K562 (cell line): ENCODE results near the gene NF1. TPM values are rescaled to one million over a fixed set of nuclear protein-coding genes. Genes with fewer than 3 reads are reported as not detected.

ENCODE experiments used
- ATAC-seq: fragments of 200-7000 bp; cut with Tn5 transposase; 3 replicates; pipeline ENCODE4 v1.9.1; 2020; ENCODE audit warnings: moderate library complexity
- BruUV-seq: library from RNA; stranded (reverse); fragments of 400-500 nt; replicated peaks from 2 replicates; lab custom pipeline; 2021; lab: Mats Ljungman, UMichigan
- CTCF ChIA-PET: fragments of 300-600 bp; formaldehyde crosslinking; extraction: SDS; loops from one replicate; lab custom pipeline; 2021; ENCODE audit warnings: low intra/inter-chr PET ratio; lab: Yijun Ruan, JAX
- POLR2A ChIA-PET: fragments of 300-600, 350-650 bp; sonication (Branson Sonifier 250); formaldehyde crosslinking; extraction: SDS; loops from one replicate; lab custom pipeline; 2021; ENCODE audit warnings: antibody characterized with exemption, inconsistent platforms; lab: Yijun Ruan, JAX
- DNase-seq, 4 experiments: peaks; one replicate each; pipeline versions ENCODE4 v3.0.0 to v3.0.0-alpha.2; 2011 to 2018; ENCODE audit warnings: low spot score in 3 of 4, mixed read lengths in 3 of 4; ENCODE audit errors: extremely low read depth in 1 of 4
- FAIRE-seq: peaks from 2 replicates; lab custom pipeline; 2011; peaks lifted over from hg19 to GRCh38; lab: Jason Lieb, UNC
- H2AFZ ChIP-seq: 2 replicates; pipeline ENCODE4 v1.6.0; 2011; ENCODE audit warnings: low read depth, low read length, control low read depth, inconsistent platforms
- H3K27ac ChIP-seq: fragments of 200-600 bp; 3 replicates; pipeline ENCODE4 v1.8.0; 2011; ENCODE audit warnings: low read depth, mild to moderate bottlenecking, control low read depth, inconsistent platforms, low read length, moderate library complexity, mixed read lengths; ENCODE audit errors: extremely low read depth
- H3K27me3 ChIP-seq, 2 experiments: fragments of 300-600 bp in 1 of 2; 2 replicates in 1 of 2; 3 replicates in 1 of 2; pipeline versions ENCODE4 v1.6.0 to v1.8.0; 2011; ENCODE audit warnings: inconsistent platforms in 2 of 2, low read length in 2 of 2, mild to moderate bottlenecking in 1 of 2, mixed read lengths in 1 of 2, moderate library complexity in 1 of 2; ENCODE audit not compliant: control insufficient read depth in 2 of 2, insufficient read depth in 2 of 2
- H3K36me3 ChIP-seq: fragments of 300-600 bp; 3 replicates; pipeline ENCODE4 v1.8.0; 2011; ENCODE audit warnings: mild to moderate bottlenecking, low read length, inconsistent platforms; ENCODE audit not compliant: control insufficient read depth, insufficient read depth
- H3K4me1 ChIP-seq, 2 experiments: fragments of 200-600 bp in 1 of 2; replicated peaks in 1 of 2; 2 replicates in 1 of 2; 3 replicates in 1 of 2; pipeline versions ENCODE4 v1.5.1 to v1.8.0; 2011; ENCODE audit warnings: inconsistent platforms in 2 of 2, low read length in 2 of 2, mild to moderate bottlenecking in 1 of 2, mixed read lengths in 1 of 2, moderate library complexity in 1 of 2; ENCODE audit not compliant: control insufficient read depth in 2 of 2, insufficient read depth in 2 of 2
- H3K4me2 ChIP-seq: 2 replicates; pipeline ENCODE4 v1.6.1; 2011; ENCODE audit warnings: low read length, control low read depth, inconsistent platforms, mixed read lengths; ENCODE audit not compliant: insufficient read depth
- H3K4me3 ChIP-seq: fragments of 200-600 bp; sonication (generic), shearing (Covaris generic); 2 replicates; pipeline ENCODE4 v1.5.1; 2016; ENCODE audit warnings: control low read depth, inconsistent platforms
- H3K79me2 ChIP-seq: fragments of 200-600 bp; 3 replicates; pipeline ENCODE4 v1.8.0; 2011; ENCODE audit warnings: low read length, inconsistent platforms; ENCODE audit not compliant: control insufficient read depth, insufficient read depth
- H3K9ac ChIP-seq, 2 experiments: 2 replicates each; pipeline versions ENCODE4 v1.6.0 to v1.6.1; 2011; ENCODE audit warnings: low read depth in 2 of 2, low read length in 2 of 2, control low read depth in 1 of 2, inconsistent platforms in 1 of 2, mild to moderate bottlenecking in 1 of 2, mixed read lengths in 1 of 2; ENCODE audit not compliant: insufficient read depth in 1 of 2
- H3K9me1 ChIP-seq: one replicate; pipeline ENCODE4 v1.6.0; 2011; ENCODE audit warnings: inconsistent platforms, mild to moderate bottlenecking, low read length, moderate library complexity; ENCODE audit not compliant: control insufficient read depth, insufficient read depth
- H3K9me3 ChIP-seq: replicated peaks from 2 replicates; pipeline ENCODE4 v1.5.1; 2011; ENCODE audit warnings: low read depth, low read length, inconsistent platforms; ENCODE audit not compliant: control insufficient read depth, insufficient read depth
- H4K20me1 ChIP-seq: replicated peaks from 2 replicates; pipeline ENCODE4 v1.6.1; 2011; ENCODE audit warnings: low read length, inconsistent platforms, mixed read lengths; ENCODE audit not compliant: control insufficient read depth, insufficient read depth
- C11orf30 ChIP-seq: fragments of 450-650 bp; IDR thresholded peaks from 2 replicates; pipeline ENCODE4 v1.6.1; 2016; ENCODE audit warnings: low read depth, mild to moderate bottlenecking
- E2F6 ChIP-seq, 2 experiments: IDR thresholded peaks; 2 replicates each; pipeline ENCODE4 v1.6.1; 2011; ENCODE audit warnings: borderline replicate concordance in 1 of 2, control low read depth in 1 of 2, low read depth in 1 of 2, low read length in 1 of 2, mild to moderate bottlenecking in 1 of 2, mixed read lengths in 1 of 2, moderate library complexity in 1 of 2; ENCODE audit not compliant: insufficient read depth in 1 of 2, insufficient read length in 1 of 2, poor library complexity in 1 of 2, severe bottlenecking in 1 of 2; ENCODE audit errors: extremely low read depth in 1 of 2
- HDAC2 ChIP-seq: fragments of 450-650 bp; IDR thresholded peaks from 2 replicates; pipeline ENCODE4 v1.6.1; 2016; ENCODE audit warnings: mild to moderate bottlenecking
- MEF2D ChIP-seq: conservative IDR thresholded peaks from 2 replicates; pipeline ENCODE4 v1.6.1; 2016; ENCODE audit warnings: low read depth, missing genetic modification characterization, missing compliant biosample characterization
- NFXL1 ChIP-seq: fragments of 450-650 bp; formaldehyde crosslinking; IDR thresholded peaks from 2 replicates; pipeline ENCODE4 v1.4.0; 2021; ENCODE audit warnings: mild to moderate bottlenecking
- ZBTB17 ChIP-seq: fragments of 450-650 bp; formaldehyde crosslinking; IDR thresholded peaks from 2 replicates; pipeline ENCODE4 v1.4.0; 2020; ENCODE audit warnings: mild to moderate bottlenecking
- ZNF232 ChIP-seq: sonication (generic); formaldehyde crosslinking; IDR thresholded peaks from 2 replicates; pipeline ENCODE4 v1.8.0; 2022; ENCODE audit warnings: mild to moderate bottlenecking, missing genetic modification reagents
- ZNF316 ChIP-seq: fragments of 450-650 bp; IDR thresholded peaks from 2 replicates; pipeline ENCODE4 v1.6.1; 2016
- in situ Hi-C: fragments of 300-500 bp; cut with MboI; formaldehyde crosslinking; loops from 4 replicates; pipeline ENCODE4 v1.15.0; 2018; ENCODE audit warnings: inconsistent platforms, mixed read lengths
- intact Hi-C: fragments of 100-400 bp; cut with micrococcal nuclease; formaldehyde crosslinking; loops from 2 replicates; pipeline ENCODE4 v1.14.2; 2022
- polyA plus RNA-seq, 8 experiments: library from polyadenylated mRNA; depleted of rRNA in 4 of 8; stranded (reverse) in 5 of 8; unstranded in 3 of 8; fragments of >200 nt; fragmentation: Nextera tagmentation in 2 of 8; fragmentation: Illumina TruSeq in 1 of 8; extraction: Ambion mirVana in 2 of 8; extraction: Trizol in 1 of 8; gene quantifications; 2 replicates each; pipeline versions ENCODE4 v1.2.1 to v1.2.3, GENCODE V29; 2011 to 2014; ENCODE audit warnings: inconsistent platforms in 1 of 8, missing spikeins in 1 of 8
- total RNA-seq, 7 experiments: library from RNA; depleted of rRNA in 6 of 7; stranded (reverse); fragments of >200 nt in 6 of 7; fragmentation: Illumina TruSeq in 2 of 7; extraction: Trizol in 2 of 7; gene quantifications; 2 replicates each; pipeline versions ENCODE4 v1.2.1 to v1.2.3, GENCODE V29; 2011 to 2021; ENCODE audit warnings: low replicate concordance in 1 of 7

The NF1 gene
- total and polyA plus RNA-seq, 9 of the 15 experiments (the other 6 are each of a cell fraction or from before 2014, with no cell fraction given), result 3.4 to 41.9 (median 24.3) TPM

- CTCF ChIA-PET, result no interaction called here
- TF ChIP-seq C11orf30, result peak; percentile 43; the same call in 1 of the 2 replicates
- no peak for TF ChIP-seq NFXL1 (CRISPR knock-in tag)
- TF ChIP-seq ZNF316, result peak; percentile 60
- TF ChIP-seq E2F6 (IDR thresholded peaks at IDR 0.05; ENCODE audit: borderline replicate concordance in 1 of 2, extremely low read depth in 1 of 2, insufficient read depth in 1 of 2, insufficient read length in 1 of 2, low read depth in 1 of 2, low read length in 1 of 2, poor library complexity in 1 of 2, severe bottlenecking in 1 of 2), result no peak
- peak; percentile 78 for TF ChIP-seq MEF2D
- TF ChIP-seq HDAC2, result no peak
- no peak for TF ChIP-seq ZBTB17
- TF ChIP-seq ZNF232 (CRISPR knock-in tag), result no peak
- intact Hi-C loops, result loop anchor here (10.0 kb wide), 1 partner anchor 525 kb away; the partner anchor contains the start of gene CRLF3
- Histone ChIP-seq H2AFZ (no peak overlapping the region), H3K9me1 (no peaks in the 10 kb centered on the region), H4K20me1 (no peaks in the 10 kb centered on the region), H3K27me3 (no peaks in the 10 kb centered on the region), H3K9ac (no peak overlapping the region), H3K9me3 (no peaks in the 10 kb centered on the region), H3K79me2 (no peaks in the 10 kb centered on the region), H3K4me3 (no peak overlapping the region), H3K4me1 (no peaks in the 10 kb centered on the region), H3K27ac (no peak overlapping the region), H3K36me3 (peaks cover 40% of the 10 kb centered on the region; the same call in 1 of the 3 replicates), H3K4me2 (no peak overlapping the region)
- in situ Hi-C loops, result no loop called here
- ATAC-seq (no peak), DNase-seq (no peak), FAIRE-seq (no peak)
- no TSS peak for BruUV-seq
- POLR2A ChIA-PET, result interaction anchor here (1.0 kb wide), 1 partner anchor 9 kb away, joined by 3 read pairs; no protein-coding TSS in a partner anchor
Observed at GRCh38 chr17:31349454-31349853, 254.7 kb downstream of the NF1 start.
